Right lobe of liver (tissue), 4 donors: ENCODE measurements around the gene PIEZO2.

Experiments
- CTCF ChIP-seq, 4 donors: fragments of 200-600 bp in 3 of 4; fragments of 450-650 bp in 1 of 4; IDR thresholded peaks; one replicate each; pipeline versions ENCODE4 v1.5.1 to v1.8.0; 2016 to 2022; ENCODE audit warnings: antibody characterized with exemption in 4 of 4, mild to moderate bottlenecking in 2 of 4
- POLR2A ChIP-seq: fragments of 450-650 bp; IDR thresholded peaks from one replicate; pipeline ENCODE4 v1.6.1; 2017; ENCODE audit warnings: antibody characterized with exemption, mild to moderate bottlenecking
- donor health status: DM: no; HTN: no; CAD: no.
- donor health status: DM: no; HTN: no; CAD: no.
- donor health status: DM: no; HTN: yes; CAD: no.

DNA sequence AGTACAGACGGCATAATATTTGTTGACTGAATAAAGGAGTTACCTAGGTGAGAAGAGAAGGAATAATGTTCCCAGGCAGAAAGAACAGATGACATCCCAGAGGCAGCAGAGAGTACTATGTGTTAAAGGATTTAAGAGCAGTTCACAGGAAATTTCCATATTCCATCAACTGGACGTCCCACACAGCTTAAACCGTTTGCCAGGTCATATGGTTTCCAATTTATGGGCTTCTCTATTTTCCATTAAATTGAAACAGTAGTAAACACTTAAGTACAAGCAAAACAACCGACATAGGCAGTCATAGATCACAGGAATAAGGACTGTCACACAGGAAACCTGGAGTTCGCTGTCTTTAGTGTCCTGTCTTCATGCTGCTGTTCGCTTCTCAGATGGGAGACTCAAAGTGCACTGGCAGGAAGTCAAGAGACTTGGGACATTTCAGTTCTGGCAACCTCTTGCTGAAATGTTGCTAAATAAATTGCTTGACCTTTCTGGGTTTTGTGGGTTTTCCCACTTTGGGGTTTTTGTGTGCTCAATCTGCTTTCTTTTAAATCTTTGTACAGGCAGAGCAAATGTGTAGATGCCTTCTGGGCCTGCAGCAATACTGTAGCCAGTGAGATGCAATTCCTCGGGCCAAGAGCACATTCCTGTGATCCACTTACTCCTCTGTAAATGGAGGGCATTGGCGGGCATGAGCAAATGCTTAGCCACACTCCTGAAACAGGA lies 5.8 kb upstream of the PIEZO2 start:
- TF ChIP-seq CTCF (IDR thresholded peaks at IDR 0.05) (no peak), POLR2A (no peak)
